ENCODE results near the gene EGFR. TPM values are rescaled to one million over a fixed set of nuclear protein-coding genes. Genes with fewer than 3 reads are reported as not detected.

Gene EGFR
- total RNA-seq, 1 donor from 2014 or later: 6.1 TPM

- Histone ChIP-seq H3K36me3 (no peaks in the 10 kb centered on the region), H3K4me1 (no peaks in the 10 kb centered on the region), H3K9me3 (replicated peaks) (peaks cover 1% of the 10 kb centered on the region), H3K27me3 (ENCODE audit: low read depth) (peaks cover 73% of the 10 kb centered on the region), H3K4me3 (no peak overlapping the region), H3K27ac (replicated peaks) (no peak overlapping the region)
- intact Hi-C loops (cut with micrococcal nuclease): no loop called here
- no peak for TF ChIP-seq CTCF (IDR thresholded peaks at IDR 0.05; ENCODE audit: borderline replicate concordance)
- DNase-seq: no peak
Measured at GRCh38 chr7:55235115-55235514, 216.3 kb downstream of the EGFR start.

- no peak for DNase-seq
- intact Hi-C loops (cut with micrococcal nuclease): no loop called here
- Histone ChIP-seq H3K4me3 (no peak overlapping the region), H3K27ac (replicated peaks) (no peak overlapping the region), H3K9me3 (replicated peaks) (no peaks in the 10 kb centered on the region), H3K4me1 (no peaks in the 10 kb centered on the region), H3K36me3 (no peaks in the 10 kb centered on the region), H3K27me3 (ENCODE audit: low read depth) (peaks cover 80% of the 10 kb centered on the region)
- no peak for TF ChIP-seq CTCF (IDR thresholded peaks at IDR 0.05; ENCODE audit: borderline replicate concordance)
Measured at GRCh38 chr7:55235801-55236200, 217.0 kb downstream of the EGFR start.

GRCh38 chr7:55236476-55236875 is 217.7 kb downstream of the EGFR start:
- no peaks in the 10 kb centered on the region for H3K4me1 ChIP-seq
- intact Hi-C loops (cut with micrococcal nuclease): no loop called here

GRCh38 chr7:55237156-55237893 is 218.5 kb downstream of the EGFR start:
- intact Hi-C loops (cut with micrococcal nuclease): no loop called here
- peaks cover 69% of the 10 kb centered on the region for H3K27me3 ChIP-seq (ENCODE audit: low read depth)
- H3K36me3 ChIP-seq: no peaks in the 10 kb centered on the region
- no peak for DNase-seq
- no peak overlapping the region for H3K27ac ChIP-seq (replicated peaks)
- no peaks in the 10 kb centered on the region for H3K4me1 ChIP-seq
- H3K4me3 ChIP-seq: no peak overlapping the region
- H3K9me3 ChIP-seq (replicated peaks): no peaks in the 10 kb centered on the region
- no peak for TF ChIP-seq CTCF (IDR thresholded peaks at IDR 0.05; ENCODE audit: borderline replicate concordance)

More at GRCh38 chr7:55236476-55236875, 217.7 kb downstream of the EGFR start:
- H3K9me3 ChIP-seq (replicated peaks): no peaks in the 10 kb centered on the region
- H3K36me3 ChIP-seq: no peaks in the 10 kb centered on the region
- TF ChIP-seq CTCF (IDR thresholded peaks at IDR 0.05; ENCODE audit: borderline replicate concordance): no peak
- H3K27me3 ChIP-seq (ENCODE audit: low read depth): peaks cover 77% of the 10 kb centered on the region
- no peak for DNase-seq
- H3K27ac ChIP-seq (replicated peaks): no peak overlapping the region
- H3K4me3 ChIP-seq: no peak overlapping the region

- peaks cover 48% of the 10 kb centered on the region for H3K27me3 ChIP-seq (ENCODE audit: low read depth)
- DNase-seq: no peak
- H3K9me3 ChIP-seq (replicated peaks): no peaks in the 10 kb centered on the region
- intact Hi-C loops (cut with micrococcal nuclease): no loop called here
- no peak overlapping the region for H3K27ac ChIP-seq (replicated peaks)
- H3K4me3 ChIP-seq: no peak overlapping the region
- no peaks in the 10 kb centered on the region for H3K4me1 ChIP-seq
- H3K36me3 ChIP-seq: no peaks in the 10 kb centered on the region
- no peak for TF ChIP-seq CTCF (IDR thresholded peaks at IDR 0.05; ENCODE audit: borderline replicate concordance)
Measured at GRCh38 chr7:55239406-55239805, 220.6 kb downstream of the EGFR start.

Data from left ventricle myocardium inferior (tissue), 1 donor.